ENCODE data around the gene EFCAB13.
A peak's percentile ranks its signal among the peaks of the same experiment; 100 is the strongest.
"Not testable (repeated sequence)": the region's sequence is repeated elsewhere in the genome, so short reads cannot be mapped to it uniquely, and the experiment has no call there.

EFCAB13 gene

DNA sequence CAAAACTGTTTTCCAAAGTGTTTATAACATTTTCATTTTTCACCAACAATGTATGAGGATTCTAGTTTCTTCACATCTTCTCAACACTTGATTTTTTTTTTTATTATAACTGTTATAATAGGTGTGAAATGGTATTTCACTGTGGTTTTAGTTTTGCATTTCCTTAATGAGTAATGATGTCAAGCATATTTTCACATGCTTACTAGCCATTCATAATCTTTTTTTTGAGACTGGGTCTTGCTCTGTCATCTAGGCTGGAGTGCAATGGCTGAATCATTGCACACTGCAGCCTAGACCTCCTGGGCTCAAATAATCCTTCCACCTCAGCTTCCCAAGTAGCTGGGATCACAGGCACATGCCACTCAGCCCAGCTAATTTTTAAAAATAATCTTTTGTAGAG lies 65.1 kb downstream of the EFCAB13 start:
- no peak overlapping the region for H2AFZ ChIP-seq (ENCODE audit: low read length, unreplicated experiment)
- peaks cover 4% of the 10 kb centered on the region; the same call in 1 of the 2 replicates for H3K36me3 ChIP-seq (ENCODE audit: insufficient read depth, low read length)
- H3K4me1 ChIP-seq (ENCODE audit: control insufficient read depth, insufficient read depth, low read length, unreplicated experiment): no peaks in the 10 kb centered on the region
- H3K27me3 ChIP-seq (ENCODE audit: insufficient read depth, low read length): no peaks in the 10 kb centered on the region
- H3K27ac ChIP-seq (ENCODE audit: low read depth, low read length): no peak overlapping the region
- H3K79me2 ChIP-seq (ENCODE audit: control insufficient read depth, insufficient read depth, low read length, unreplicated experiment): no peaks in the 10 kb centered on the region
- H3K4me3 ChIP-seq (ENCODE audit: low read depth, low read length): no peak overlapping the region

DNA sequence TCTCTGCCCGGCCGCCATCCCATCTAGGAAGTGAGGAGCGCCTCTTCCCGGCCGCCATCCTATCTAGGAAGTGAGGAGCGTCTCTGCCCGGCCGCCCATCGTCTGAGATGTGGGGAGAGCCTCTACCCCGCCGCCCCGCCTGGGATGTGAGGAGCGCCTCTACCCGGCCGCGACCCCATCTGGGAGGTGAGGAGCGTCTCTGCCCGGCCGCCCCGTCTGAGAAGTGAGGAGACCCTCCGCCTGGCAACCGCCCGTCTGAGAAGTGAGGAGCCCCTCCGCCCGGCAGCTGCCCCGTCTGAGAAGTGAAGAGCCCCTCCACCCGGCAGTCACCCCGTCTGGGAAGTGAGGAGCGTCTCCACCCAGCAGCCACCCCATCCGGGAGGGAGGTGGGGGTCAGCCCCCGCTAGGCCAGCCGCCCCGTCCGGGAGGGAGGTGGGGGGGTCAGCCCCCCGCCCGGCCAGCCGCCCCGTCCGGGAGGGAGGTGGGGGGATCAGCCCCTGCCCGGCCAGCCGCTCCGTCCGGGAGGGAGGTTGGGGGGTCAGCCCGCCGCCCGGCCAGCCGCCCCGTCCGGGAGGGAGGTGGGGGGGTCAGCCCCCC lies 73.9 kb downstream of the EFCAB13 start:
- not testable (repeated sequence) for H3K36me3 ChIP-seq (ENCODE audit: insufficient read depth, low read length); H3K27ac ChIP-seq (ENCODE audit: low read depth, low read length); H3K4me1 ChIP-seq (ENCODE audit: control insufficient read depth, insufficient read depth, low read length, unreplicated experiment); H3K79me2 ChIP-seq (ENCODE audit: control insufficient read depth, insufficient read depth, low read length, unreplicated experiment); H2AFZ ChIP-seq (ENCODE audit: low read length, unreplicated experiment); H3K27me3 ChIP-seq (ENCODE audit: insufficient read depth, low read length); H3K4me3 ChIP-seq (ENCODE audit: low read depth, low read length)

DNA sequence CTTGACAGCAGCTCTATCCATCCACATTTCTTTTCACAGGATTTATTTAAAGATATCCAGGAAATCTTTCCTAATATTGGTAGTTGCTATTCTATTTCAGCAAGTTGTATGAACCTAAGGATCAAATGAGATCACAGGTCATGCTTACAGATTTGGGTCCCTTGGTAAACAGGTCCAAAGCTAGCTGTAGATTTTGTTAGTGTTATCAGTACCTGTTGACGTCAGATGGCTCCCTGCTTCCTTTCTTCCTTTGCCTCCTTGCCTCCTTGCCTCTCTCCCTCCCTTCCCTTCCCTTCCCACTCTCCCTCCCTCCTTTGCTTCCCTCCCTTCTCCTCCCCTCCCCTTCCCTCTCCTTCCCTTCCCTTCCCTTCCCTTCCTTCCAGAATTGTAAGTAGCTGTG lies 76.6 kb downstream of the EFCAB13 start:
- Histone ChIP-seq H2AFZ (ENCODE audit: low read length, unreplicated experiment) (no peak overlapping the region), H3K36me3 (ENCODE audit: insufficient read depth, low read length) (no peaks in the 10 kb centered on the region), H3K4me3 (ENCODE audit: low read depth, low read length) (no peak overlapping the region), H3K27me3 (ENCODE audit: insufficient read depth, low read length) (no peaks in the 10 kb centered on the region), H3K27ac (ENCODE audit: low read depth, low read length) (no peak overlapping the region), H3K79me2 (ENCODE audit: control insufficient read depth, insufficient read depth, low read length, unreplicated experiment) (no peaks in the 10 kb centered on the region), H3K4me1 (ENCODE audit: control insufficient read depth, insufficient read depth, low read length, unreplicated experiment) (no peaks in the 10 kb centered on the region)

DNA sequence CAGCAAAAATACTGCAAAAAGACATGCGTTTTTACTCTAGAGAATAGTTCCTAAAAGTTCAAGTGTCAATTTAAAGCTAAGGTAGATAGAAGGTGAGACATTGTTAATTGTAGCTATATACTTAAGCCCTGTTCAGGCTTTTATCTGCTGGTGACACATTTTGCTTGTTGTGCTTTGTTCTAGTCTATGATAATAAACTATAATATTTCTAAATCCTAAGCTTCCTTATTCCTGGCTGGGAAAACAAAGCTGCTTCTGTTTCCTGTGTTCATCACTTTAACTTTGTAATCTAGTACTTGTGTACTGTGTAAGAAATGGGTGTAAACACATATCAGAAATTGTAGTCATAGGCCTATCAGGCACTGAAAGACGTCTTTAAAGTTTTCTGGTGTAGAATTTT lies 77.3 kb downstream of the EFCAB13 start:
- Histone ChIP-seq H3K4me3 (ENCODE audit: low read depth, low read length) (no peak overlapping the region), H3K27me3 (ENCODE audit: insufficient read depth, low read length) (no peaks in the 10 kb centered on the region)

DNA sequence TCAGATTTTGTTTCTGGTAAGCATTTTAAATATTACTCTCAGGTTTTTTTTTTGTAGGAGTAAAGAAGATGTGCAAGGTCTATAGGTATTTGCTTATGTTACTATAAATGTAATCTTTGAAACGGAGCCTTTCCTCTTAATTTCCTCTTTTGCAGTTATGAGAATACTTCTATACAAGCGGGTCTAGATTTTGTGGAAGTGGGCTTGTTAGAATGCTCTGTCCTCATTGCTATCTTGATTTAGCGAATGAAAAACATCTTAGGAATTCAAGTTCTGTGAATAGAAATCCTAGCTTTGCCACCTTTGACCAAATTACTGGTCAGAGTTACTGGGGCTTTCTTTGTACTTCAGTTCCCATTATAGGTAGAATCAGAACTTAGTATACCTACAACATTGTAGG lies 80.3 kb downstream of the EFCAB13 start:
- Histone ChIP-seq H3K27ac (ENCODE audit: low read depth, low read length) (no peak overlapping the region), H3K27me3 (ENCODE audit: insufficient read depth, low read length) (no peaks in the 10 kb centered on the region), H3K4me1 (ENCODE audit: control insufficient read depth, insufficient read depth, low read length, unreplicated experiment) (no peaks in the 10 kb centered on the region), H3K36me3 (ENCODE audit: insufficient read depth, low read length) (no peaks in the 10 kb centered on the region), H3K79me2 (ENCODE audit: control insufficient read depth, insufficient read depth, low read length, unreplicated experiment) (no peaks in the 10 kb centered on the region), H2AFZ (ENCODE audit: low read length, unreplicated experiment) (no peak overlapping the region), H3K4me3 (ENCODE audit: low read depth, low read length) (no peak overlapping the region)

More for the DNA sequence above, 77.3 kb downstream of the EFCAB13 start:
- Histone ChIP-seq H3K36me3 (ENCODE audit: insufficient read depth, low read length) (no peaks in the 10 kb centered on the region), H2AFZ (ENCODE audit: low read length, unreplicated experiment) (no peak overlapping the region), H3K27ac (ENCODE audit: low read depth, low read length) (no peak overlapping the region), H3K4me1 (ENCODE audit: control insufficient read depth, insufficient read depth, low read length, unreplicated experiment) (no peaks in the 10 kb centered on the region), H3K79me2 (ENCODE audit: control insufficient read depth, insufficient read depth, low read length, unreplicated experiment) (no peaks in the 10 kb centered on the region)

DNA sequence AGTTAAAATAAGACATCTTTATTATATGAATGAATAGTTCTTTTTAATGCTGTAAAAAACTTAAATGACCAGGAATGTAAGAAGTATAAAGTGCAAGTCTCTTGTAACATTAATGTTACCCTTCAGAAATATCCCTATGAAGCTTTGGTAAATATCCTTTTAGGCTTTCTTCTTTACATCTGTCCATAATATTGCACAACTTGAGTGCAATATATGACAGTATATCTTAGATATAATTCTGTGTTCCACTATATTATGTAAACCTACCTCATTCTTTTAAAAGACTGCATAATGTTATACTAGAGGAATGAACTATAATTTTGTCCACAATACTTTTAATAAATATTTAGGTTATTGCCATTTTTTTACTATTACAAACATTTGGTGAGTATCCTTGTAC lies 81.1 kb downstream of the EFCAB13 start:
- no peaks in the 10 kb centered on the region for H3K4me1 ChIP-seq (ENCODE audit: control insufficient read depth, insufficient read depth, low read length, unreplicated experiment)
- no peak overlapping the region for H3K4me3 ChIP-seq (ENCODE audit: low read depth, low read length)
- H3K36me3 ChIP-seq (ENCODE audit: insufficient read depth, low read length): no peaks in the 10 kb centered on the region
- H3K27ac ChIP-seq (ENCODE audit: low read depth, low read length): no peak overlapping the region
- no peaks in the 10 kb centered on the region for H3K79me2 ChIP-seq (ENCODE audit: control insufficient read depth, insufficient read depth, low read length, unreplicated experiment)
- H3K27me3 ChIP-seq (ENCODE audit: insufficient read depth, low read length): no peaks in the 10 kb centered on the region
- no peak overlapping the region for H2AFZ ChIP-seq (ENCODE audit: low read length, unreplicated experiment)

DNA sequence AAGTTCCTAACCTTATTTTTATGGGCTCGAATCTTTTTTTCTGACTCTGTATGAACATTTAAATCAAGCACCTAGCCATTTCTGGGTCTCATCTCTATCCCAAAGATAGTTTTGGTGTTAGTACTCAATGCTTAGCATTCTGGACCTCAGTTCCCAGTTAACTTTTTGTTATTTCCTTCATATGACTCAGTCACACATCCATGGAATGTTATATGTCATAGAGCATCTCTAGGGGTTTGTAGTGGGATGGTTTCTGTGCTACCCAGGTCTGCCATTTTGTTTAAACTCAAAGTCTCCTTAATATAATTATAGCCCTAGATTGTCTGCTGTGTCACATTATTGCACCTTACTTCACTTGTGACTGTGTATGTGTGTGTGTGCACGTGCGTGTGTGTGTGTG lies 90.1 kb downstream of the EFCAB13 start:
- H3K4me3 ChIP-seq (ENCODE audit: low read depth, low read length): no peak overlapping the region
- no peaks in the 10 kb centered on the region for H3K4me1 ChIP-seq (ENCODE audit: control insufficient read depth, insufficient read depth, low read length, unreplicated experiment)
- H3K79me2 ChIP-seq (ENCODE audit: control insufficient read depth, insufficient read depth, low read length, unreplicated experiment): no peaks in the 10 kb centered on the region
- peaks cover 4% of the 10 kb centered on the region; the same call in 1 of the 2 replicates for H3K36me3 ChIP-seq (ENCODE audit: insufficient read depth, low read length)
- H3K27me3 ChIP-seq (ENCODE audit: insufficient read depth, low read length): no peaks in the 10 kb centered on the region
- H2AFZ ChIP-seq (ENCODE audit: low read length, unreplicated experiment): no peak overlapping the region
- no peak overlapping the region for H3K27ac ChIP-seq (ENCODE audit: low read depth, low read length)

DNA sequence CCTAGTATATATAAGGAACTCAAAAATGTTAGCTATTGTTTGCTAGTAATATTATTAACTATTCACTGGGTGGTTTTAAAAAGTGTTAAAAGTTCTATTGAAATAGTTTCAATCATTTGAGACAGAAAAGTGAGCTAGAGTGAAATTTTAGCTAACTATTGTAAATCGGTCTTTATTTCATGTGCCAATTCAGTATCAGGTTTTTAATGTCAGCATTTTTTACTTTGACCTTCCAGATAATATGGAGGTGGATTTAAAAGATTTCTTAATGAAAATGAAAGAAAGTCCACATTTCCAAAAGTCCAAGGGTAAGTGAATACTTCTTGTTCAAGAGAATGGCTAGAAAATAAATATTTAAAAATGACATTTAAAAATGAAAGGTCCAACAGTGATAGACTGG lies 90.9 kb downstream of the EFCAB13 start:
- H3K27ac ChIP-seq (ENCODE audit: low read depth, low read length): no peak overlapping the region
- no peaks in the 10 kb centered on the region for H3K4me1 ChIP-seq (ENCODE audit: control insufficient read depth, insufficient read depth, low read length, unreplicated experiment)
- peaks cover 4% of the 10 kb centered on the region; the same call in 1 of the 2 replicates for H3K36me3 ChIP-seq (ENCODE audit: insufficient read depth, low read length)
- H3K4me3 ChIP-seq (ENCODE audit: low read depth, low read length): no peak overlapping the region
- no peak overlapping the region for H2AFZ ChIP-seq (ENCODE audit: low read length, unreplicated experiment)
- no peaks in the 10 kb centered on the region for H3K27me3 ChIP-seq (ENCODE audit: insufficient read depth, low read length)
- no peaks in the 10 kb centered on the region for H3K79me2 ChIP-seq (ENCODE audit: control insufficient read depth, insufficient read depth, low read length, unreplicated experiment)

DNA sequence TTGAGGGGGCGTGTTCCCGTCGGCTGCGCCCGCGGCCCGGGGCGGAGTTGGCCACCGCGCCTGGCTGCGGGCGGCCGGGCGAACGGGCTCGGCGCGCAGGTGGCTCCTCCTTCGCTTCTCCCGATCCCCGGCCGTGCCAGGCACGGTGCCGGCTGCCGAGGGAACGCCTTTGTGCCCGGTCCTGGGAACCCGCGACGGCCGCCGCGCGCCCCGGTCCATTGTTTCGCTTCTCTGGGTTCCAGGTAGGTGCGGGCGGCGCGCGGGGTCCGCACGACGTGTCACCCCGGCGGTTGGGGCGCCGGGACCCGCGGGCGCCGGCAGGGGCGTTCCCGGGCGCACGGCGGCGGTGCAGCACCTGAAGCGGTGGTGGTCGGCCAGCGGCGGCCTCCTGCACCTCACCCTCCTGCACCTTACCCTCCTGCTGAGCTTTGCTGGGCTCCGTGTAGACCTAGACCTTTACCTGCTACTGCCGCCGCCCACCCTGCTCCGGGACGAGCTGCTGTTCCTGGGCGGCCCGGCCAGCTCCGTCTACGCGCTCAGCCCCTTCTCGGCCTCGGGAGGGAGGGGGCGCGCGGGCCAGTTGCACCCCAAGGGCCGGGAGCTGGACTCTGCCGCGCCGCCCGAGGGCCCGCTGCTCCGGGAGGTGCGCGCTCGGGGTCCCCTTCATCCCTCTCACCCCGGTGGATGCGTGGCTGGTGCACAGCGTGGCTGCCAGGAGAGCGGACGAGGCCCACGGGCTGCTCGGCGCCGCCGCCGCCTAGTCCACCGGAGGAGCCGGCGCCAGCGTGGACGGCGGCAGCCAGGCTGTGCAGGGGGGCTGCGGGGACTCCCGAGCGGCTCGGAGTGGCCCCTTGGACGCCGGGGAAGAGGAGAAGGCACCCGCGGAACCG lies 99.9 kb downstream of the EFCAB13 start:
- Histone ChIP-seq H2AFZ (ENCODE audit: low read length, unreplicated experiment) (no peak overlapping the region), H3K79me2 (ENCODE audit: control insufficient read depth, insufficient read depth, low read length, unreplicated experiment) (no peaks in the 10 kb centered on the region), H3K4me3 (ENCODE audit: low read depth, low read length) (peak overlapping the region; percentile 79), H3K27me3 (ENCODE audit: insufficient read depth, low read length) (peaks cover 8% of the 10 kb centered on the region; the same call in 1 of the 2 replicates), H3K27ac (ENCODE audit: low read depth, low read length) (no peak overlapping the region), H3K36me3 (ENCODE audit: insufficient read depth, low read length) (0 out of 2 replicates have a peak, but pooled peaks cover 8% of the 10 kb centered on the region), H3K4me1 (ENCODE audit: control insufficient read depth, insufficient read depth, low read length, unreplicated experiment) (no peaks in the 10 kb centered on the region)

DNA sequence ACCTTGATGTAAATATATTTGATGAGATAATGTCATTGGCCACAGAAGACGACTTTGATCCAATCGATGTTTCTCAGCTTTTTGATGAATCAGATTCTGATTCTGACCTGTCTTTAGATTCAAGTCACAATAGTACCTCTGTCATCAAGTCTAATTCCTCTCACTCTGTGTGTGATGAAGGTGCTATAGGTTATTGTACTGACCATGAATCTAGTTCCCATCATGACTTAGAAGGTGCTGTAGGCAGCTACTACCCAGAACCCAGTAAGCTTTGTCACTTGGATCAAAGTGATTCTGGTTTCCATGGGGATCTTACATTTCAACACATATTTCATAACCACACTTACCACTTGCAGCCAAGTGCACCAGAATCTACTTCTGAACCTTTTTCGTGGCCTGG lies 101.5 kb downstream of the EFCAB13 start:
- H3K27me3 ChIP-seq (ENCODE audit: insufficient read depth, low read length); H3K4me3 ChIP-seq (ENCODE audit: low read depth, low read length); H3K27ac ChIP-seq (ENCODE audit: low read depth, low read length); H3K79me2 ChIP-seq (ENCODE audit: control insufficient read depth, insufficient read depth, low read length, unreplicated experiment); H2AFZ ChIP-seq (ENCODE audit: low read length, unreplicated experiment); H3K4me1 ChIP-seq (ENCODE audit: control insufficient read depth, insufficient read depth, low read length, unreplicated experiment); H3K36me3 ChIP-seq (ENCODE audit: insufficient read depth, low read length): not testable (repeated sequence)

All from ACC112 (cell line).